ENCODE data around the gene NUAK2.
"Not testable (repeated sequence)": the region's sequence is repeated elsewhere in the genome, so short reads cannot be mapped to it uniquely, and the experiment has no call there.

NUAK2 gene

GRCh38 chr1:205321162-205321958 lies at the start of gene NUAK2:
Gene NUAK2, minus strand, starts transcription at chr1:205321745. Its CDS starts 117 bp downstream, at chr1:205321628.
- DNase-seq = peak; percentile 79

GRCh38 chr1:205370780-205371179 lies 49.2 kb upstream of the NUAK2 start:
- no peak for DNase-seq

GRCh38 chr1:205369701-205370123 lies 48.2 kb upstream of the NUAK2 start:
- DNase-seq = no peak

DNA sequence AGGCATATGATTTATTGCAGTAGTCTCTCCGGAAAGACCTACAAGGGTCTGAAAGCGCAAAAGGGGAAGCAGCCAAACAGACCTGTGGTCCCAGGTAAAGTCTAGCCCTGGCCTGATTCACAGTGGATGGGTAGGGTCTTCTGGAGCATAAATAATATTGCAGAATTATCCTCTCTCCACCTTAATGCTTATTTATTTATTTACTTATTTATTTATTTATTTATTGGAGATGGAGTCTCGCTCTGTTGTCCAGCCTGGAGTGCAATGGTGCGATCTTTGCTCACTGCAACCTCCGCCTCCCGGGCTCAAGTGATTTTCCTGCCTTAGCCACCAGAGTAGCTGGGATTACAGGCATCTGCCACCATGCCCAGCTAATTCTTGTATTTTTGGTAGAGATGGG lies 46.9 kb upstream of the NUAK2 start:
- no peak for DNase-seq

DNA sequence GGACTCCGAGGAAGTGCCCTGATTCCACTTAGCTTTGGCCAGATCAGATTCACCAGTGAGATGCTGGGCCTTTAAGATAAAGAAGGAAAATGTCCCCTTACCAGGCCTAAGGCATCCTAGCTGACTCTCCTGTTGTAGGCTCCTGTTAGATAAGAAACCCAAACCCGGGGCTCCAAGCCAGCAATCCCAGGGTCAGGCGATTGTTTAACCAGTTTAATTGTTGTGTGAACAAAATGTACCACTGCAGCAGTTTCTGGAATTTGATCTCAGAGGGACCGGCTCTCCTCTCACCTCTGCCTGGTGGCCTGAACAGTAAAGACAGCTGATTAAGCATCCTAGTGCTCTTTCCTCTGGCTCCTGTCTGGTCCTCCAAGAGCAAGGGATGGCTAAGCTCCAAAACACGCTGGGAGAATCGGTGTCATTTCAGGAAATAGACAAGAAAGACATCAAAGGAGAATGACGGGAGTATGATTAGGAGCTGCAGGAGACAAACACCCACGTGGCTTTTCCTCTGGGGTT lies 44.5 kb upstream of the NUAK2 start:
- DNase-seq = no peak

GRCh38 chr1:205365086-205365485 lies 43.5 kb upstream of the NUAK2 start:
- not testable (repeated sequence) for DNase-seq

DNA sequence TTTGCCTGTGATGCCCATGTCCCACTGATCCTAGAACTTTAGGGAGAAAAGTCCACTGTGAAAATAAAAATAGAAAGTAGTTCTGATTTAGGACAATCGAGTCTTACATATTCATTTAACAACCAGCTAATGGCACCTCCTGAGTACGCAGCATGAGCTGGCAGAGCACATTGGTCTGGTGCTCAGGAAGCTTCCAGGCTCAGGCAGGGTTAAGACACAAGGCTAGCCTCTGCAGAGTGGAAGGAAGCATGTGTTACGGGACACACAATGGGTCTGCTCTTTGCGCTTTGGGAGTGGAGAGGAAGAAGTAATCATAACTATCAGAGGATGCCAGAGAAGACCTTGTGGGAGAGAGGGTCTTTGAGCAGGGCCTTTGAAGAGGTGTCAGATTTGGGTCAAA lies 39.3 kb upstream of the NUAK2 start:
- DNase-seq = no peak

- DNase-seq = no peak
These were observed 38.4 kb upstream of the NUAK2 start for GRCh38 chr1:205359771-205360565.

DNA sequence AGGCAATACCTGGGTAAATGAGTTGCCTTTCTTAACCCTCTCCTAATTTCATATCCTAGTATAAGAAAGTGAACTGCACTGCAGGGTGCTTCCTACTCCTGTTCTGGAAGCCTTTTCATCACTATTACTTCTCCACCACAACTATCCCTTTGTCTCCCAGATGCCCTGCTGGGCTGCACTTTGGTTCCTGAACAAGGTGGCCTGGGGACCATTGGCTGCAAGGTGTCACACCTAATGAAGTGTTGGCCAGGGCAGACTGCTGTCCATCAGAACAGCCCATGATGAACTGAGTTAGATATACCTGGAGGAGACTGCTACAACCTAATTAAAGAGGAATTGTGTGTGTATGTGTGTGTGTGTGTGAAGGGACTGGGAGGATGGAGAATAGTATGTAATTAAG lies 37.0 kb upstream of the NUAK2 start:
- DNase-seq = no peak

DNA sequence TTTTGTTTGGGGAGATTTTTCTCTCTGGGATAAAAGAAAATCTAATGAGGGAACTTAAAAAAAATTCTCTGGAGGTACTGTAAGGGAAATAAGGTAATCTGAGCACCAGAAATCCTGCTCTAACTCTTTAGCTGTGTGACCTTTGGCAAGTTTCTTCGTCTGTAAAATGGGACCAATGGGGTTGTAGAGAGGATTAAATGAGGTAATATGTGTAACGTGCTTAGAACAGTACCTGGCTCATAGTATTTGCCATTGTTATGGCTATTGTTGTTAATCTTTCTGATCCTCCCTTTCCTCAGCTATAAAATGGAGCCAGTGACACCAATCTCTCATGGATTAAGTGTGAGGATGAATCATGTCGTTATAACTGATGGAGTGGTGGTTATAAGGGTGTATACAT lies 36.0 kb upstream of the NUAK2 start:
- no peak for DNase-seq

GRCh38 chr1:205356440-205357139 lies 35.0 kb upstream of the NUAK2 start, which contains the start of gene KLHDC8A:
Gene KLHDC8A, minus strand, starts transcription at chr1:205356922. Its CDS starts 13,318 bp downstream, at chr1:205343604.
- DNase-seq = peak; percentile 75

DNA sequence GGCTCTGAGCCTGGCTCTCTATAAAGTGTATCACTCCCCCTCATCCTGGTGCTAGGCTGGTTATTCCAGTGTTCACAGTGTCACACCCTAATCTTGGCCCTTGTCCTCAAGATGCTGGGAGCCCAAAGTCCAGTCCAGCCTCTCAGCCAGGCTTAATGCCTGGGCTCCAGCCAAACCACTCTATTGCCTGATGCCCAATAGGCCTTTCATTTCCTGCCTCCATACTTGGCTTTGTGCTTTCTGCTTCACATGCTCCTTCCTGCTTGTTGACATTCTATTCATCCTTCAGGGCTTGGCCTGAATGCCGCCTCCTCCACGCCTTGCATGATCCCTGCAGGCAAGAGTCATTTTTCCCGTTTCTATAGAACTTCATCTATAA lies 33.5 kb upstream of the NUAK2 start:
- no peak for DNase-seq

DNA sequence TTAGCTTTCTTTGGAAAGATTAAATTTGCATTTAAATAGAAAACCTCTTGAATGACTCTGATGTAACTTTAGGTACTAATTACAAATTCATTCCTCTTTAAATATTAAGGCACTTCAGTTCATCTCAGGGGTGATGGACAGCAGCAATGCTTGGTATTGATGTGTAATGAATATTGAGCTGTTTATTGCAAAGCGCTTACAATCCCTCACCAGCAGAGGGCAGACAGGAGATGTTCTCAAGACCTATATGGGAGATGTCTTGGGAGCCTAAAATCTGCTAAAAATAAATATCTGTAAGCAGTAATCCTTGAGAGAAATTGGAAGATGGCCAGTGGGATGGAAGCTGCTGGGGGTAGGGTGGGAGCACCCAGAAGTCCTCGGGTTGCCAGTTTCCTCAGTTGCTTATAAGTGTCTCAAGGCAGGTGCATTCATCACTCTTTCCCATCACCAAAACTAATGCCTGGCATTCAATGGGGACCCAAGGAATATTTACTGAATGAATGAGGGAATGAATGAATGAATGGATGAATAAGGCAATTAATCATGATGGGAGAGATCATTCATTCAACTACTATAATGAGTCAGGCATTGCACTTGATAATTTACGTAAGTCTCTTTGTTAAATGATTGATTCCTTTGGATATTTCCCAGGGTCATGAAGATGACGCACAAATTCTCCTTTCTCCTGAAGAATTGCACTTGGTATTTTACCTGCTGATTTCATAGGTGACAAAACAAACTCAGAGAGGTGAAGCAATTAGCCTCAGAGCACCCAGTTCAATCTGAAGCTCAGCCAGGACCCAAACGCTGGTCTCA lies 32.9 kb upstream of the NUAK2 start:
- peak; percentile 70 for DNase-seq

DNA sequence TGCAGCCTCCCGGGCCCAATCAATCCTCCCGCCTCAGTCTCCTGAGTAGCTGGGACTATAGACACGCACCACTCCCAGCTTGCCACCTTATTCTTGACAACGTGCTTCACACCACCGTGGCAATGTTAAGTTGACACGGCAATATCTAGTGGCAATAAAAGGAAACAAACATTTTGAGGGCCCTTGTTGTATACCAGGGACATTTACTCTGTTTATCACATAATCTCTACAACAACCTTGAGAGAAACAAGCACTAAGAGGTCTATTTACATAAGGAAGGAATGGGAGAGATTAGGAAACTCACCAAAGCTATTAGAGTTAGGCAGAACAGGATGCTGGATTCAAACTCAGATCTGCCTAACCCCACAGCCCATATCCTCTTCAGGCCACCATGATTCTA lies 32.1 kb upstream of the NUAK2 start:
- DNase-seq = no peak

GRCh38 chr1:205353191-205353590 lies 31.6 kb upstream of the NUAK2 start:
- no peak for DNase-seq

GRCh38 chr1:205351984-205352713 lies 30.6 kb upstream of the NUAK2 start:
- peak; percentile 98 for DNase-seq

- DNase-seq = peak; percentile 82
These were observed 29.2 kb upstream of the NUAK2 start for GRCh38 chr1:205350691-205351141.

GRCh38 chr1:205350124-205350523 lies 28.6 kb upstream of the NUAK2 start:
- no peak for DNase-seq

DNA sequence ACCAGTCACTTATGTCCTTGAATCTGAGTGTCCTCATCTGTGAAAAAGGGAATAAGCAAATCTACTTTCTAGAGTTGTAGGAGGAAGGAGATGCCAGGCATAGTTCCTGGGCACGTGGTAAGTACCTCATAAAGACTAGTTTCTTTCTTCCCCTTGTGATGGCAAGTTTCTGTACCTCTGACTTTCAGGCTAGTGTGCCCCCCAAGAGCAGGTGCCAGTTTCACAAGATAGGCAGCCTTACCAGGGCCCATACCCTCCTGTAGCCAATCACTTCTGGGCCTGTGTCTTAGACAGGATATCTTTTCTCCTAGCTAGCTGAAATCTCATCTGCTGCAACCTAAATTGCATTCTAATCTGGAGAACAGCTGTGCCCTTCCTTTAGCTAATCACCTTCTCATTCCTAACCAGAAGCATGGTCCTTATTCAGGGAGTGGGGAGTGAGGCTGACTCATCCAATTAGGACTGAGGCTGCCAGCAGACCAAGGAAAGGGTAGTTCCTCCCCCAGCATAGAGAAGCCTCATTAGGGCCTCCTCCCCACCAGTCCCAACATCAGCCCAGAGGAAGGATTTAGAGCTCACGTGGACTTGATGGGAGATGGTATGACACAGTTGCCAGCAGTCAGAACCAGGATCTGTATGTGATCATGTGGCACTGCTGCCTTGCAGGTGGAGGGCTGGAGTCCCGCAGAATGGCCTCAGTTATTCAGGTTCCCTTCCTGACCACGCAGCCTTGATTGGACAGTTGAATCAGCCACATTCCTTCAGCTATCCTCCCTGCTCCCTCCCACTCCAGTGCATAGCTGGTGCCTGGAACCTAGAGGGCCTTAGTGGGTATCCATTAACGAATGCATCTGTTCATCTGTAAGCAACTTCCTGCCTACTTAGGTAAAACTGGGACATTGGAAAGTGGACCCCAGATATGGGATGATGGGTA lies 27.3 kb upstream of the NUAK2 start:
- peak; percentile 24 for DNase-seq

DNA sequence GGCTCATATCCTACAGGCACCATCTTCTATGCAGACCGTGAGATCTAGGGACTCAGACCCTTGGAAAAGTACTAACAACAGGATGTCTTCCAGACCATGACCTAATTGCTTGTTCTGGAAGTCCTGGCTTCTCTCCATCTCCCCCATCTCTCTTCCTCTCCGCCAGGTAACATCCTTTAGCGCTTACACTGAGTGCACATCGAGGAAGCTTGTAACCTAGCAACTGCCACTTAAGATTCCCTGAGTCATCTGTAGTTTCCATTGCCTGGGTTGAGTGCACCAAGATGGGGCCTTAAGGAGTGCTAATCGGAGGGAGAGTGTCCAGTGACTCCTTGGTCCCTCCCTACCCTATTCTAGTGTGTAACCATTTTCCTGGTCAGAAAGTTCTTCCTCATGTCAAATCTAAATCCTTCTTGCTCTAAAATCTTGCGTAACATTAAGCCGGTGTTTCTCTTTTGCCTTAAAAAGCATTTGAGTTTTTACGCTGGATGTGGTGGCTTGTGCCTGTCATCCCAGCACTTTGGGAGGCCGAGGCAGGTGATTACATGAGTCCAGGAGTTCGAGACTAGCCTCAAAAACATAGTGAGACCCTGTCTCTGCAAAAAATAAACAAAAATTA lies 25.5 kb upstream of the NUAK2 start:
- DNase-seq = no peak

Measured in NCI-H1694 (cell line).